Measurements from ENCODE around the gene MAEA. TPM values are rescaled to one million over a fixed set of nuclear protein-coding genes. Genes with fewer than 3 reads are reported as not detected.

Gene MAEA
- total RNA-seq, 1 donor from 2014 or later, result 56.3 TPM

GRCh38 chr4:1381944-1382541 lies 92.4 kb downstream of the MAEA start:
- H3K9me3 Mint-ChIP-seq (ENCODE audit: low read depth), result no peaks in the 10 kb centered on the region
- H3K4me3 Mint-ChIP-seq (ENCODE audit: unreplicated experiment), result no peak overlapping the region
- peaks cover 7% of the 10 kb centered on the region for H3K36me3 Mint-ChIP-seq (ENCODE audit: low read depth)
- DNase-seq (ENCODE audit: low spot score), result peak; percentile 77
- TF ChIP-seq CTCF (IDR thresholded peaks at IDR 0.05), result no peak
- no peak overlapping the region for H3K27ac Mint-ChIP-seq (ENCODE audit: unreplicated experiment)
- no peaks in the 10 kb centered on the region for H3K27me3 Mint-ChIP-seq (ENCODE audit: low read depth)
- H3K4me1 Mint-ChIP-seq (ENCODE audit: low read depth), result no peaks in the 10 kb centered on the region

- TF ChIP-seq CTCF (IDR thresholded peaks at IDR 0.05), result no peak
- peak; percentile 87 for DNase-seq (ENCODE audit: low spot score)
- Mint-ChIP-seq H3K4me1 (ENCODE audit: low read depth) (no peaks in the 10 kb centered on the region), H3K36me3 (ENCODE audit: low read depth) (peaks cover 12% of the 10 kb centered on the region), H3K27ac (ENCODE audit: unreplicated experiment) (no peak overlapping the region), H3K4me3 (ENCODE audit: unreplicated experiment) (no peak overlapping the region), H3K27me3 (ENCODE audit: low read depth) (no peaks in the 10 kb centered on the region), H3K9me3 (ENCODE audit: low read depth) (peaks cover 3% of the 10 kb centered on the region)
These were observed 93.4 kb downstream of the MAEA start for GRCh38 chr4:1382776-1383727.

- peak; percentile 85 for DNase-seq (ENCODE audit: low spot score)
- Mint-ChIP-seq H3K36me3 (ENCODE audit: low read depth) (peaks cover 20% of the 10 kb centered on the region), H3K27me3 (ENCODE audit: low read depth) (no peaks in the 10 kb centered on the region)
These were observed 94.3 kb downstream of the MAEA start for GRCh38 chr4:1383728-1384591.

GRCh38 chr4:1384675-1385372 lies 95.1 kb downstream of the MAEA start:
- Mint-ChIP-seq H3K4me1 (ENCODE audit: low read depth) (no peaks in the 10 kb centered on the region), H3K4me3 (ENCODE audit: unreplicated experiment) (no peak overlapping the region), H3K27me3 (ENCODE audit: low read depth) (no peaks in the 10 kb centered on the region), H3K27ac (ENCODE audit: unreplicated experiment) (no peak overlapping the region), H3K9me3 (ENCODE audit: low read depth) (peaks cover 16% of the 10 kb centered on the region), H3K36me3 (ENCODE audit: low read depth) (peaks cover 24% of the 10 kb centered on the region)
- DNase-seq (ENCODE audit: low spot score), result peak; percentile 89
- TF ChIP-seq CTCF (IDR thresholded peaks at IDR 0.05), result no peak

More at GRCh38 chr4:1383728-1384591, 94.3 kb downstream of the MAEA start:
- Mint-ChIP-seq H3K4me1 (ENCODE audit: low read depth) (no peaks in the 10 kb centered on the region), H3K9me3 (ENCODE audit: low read depth) (peaks cover 11% of the 10 kb centered on the region), H3K4me3 (ENCODE audit: unreplicated experiment) (no peak overlapping the region), H3K27ac (ENCODE audit: unreplicated experiment) (no peak overlapping the region)
- TF ChIP-seq CTCF (IDR thresholded peaks at IDR 0.05), result no peak

All from chondrocyte (in vitro differentiated cells).